Measurements from ENCODE around the gene ALS2. TPM values are rescaled to one million over a fixed set of nuclear protein-coding genes. Genes with fewer than 3 reads are reported as not detected.
"Not testable (repeated sequence)": the region's sequence is repeated elsewhere in the genome, so short reads cannot be mapped to it uniquely, and the experiment has no call there.

ALS2 gene
- total and polyA plus RNA-seq, 2 donors (not counting 1 experiment from before 2014, with no cell fraction given) = 1.4 to 16.7 TPM

DNA sequence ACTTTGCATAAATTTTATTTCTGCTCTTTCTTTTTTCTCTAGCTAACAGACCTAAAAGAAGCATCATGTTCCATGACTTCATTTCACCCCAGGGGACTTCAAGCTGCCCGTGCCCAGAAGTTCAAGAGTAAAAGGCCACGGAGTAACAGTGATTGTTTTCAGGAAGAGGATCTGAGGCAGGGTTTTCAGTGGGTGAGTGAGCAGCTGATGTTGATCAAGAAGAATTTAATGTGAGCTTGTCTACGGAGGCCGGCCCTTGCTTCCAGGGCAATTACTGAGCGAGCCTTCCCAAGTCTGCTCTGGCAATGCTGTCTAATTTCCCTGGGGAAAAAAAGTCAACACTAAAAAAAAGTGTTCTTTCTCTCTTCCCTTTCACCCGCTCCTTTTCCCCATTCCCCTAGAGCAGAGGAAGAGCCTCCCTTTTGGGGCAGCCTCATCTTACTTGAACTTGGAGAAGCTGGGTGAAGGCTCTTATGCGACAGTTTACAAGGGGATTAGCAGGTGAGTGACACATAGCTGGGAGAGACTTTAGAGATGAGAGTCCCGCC, 26.8 kb upstream of the ALS2 start:
- 92% methylated on average over 2 of the region's 8 CpGs for WGBS (ENCODE audit: insufficient coverage)
- ATAC-seq (ENCODE audit: low read depth) = no peak
- no peaks in the 10 kb centered on the region for H3K4me1 Mint-ChIP-seq

DNA sequence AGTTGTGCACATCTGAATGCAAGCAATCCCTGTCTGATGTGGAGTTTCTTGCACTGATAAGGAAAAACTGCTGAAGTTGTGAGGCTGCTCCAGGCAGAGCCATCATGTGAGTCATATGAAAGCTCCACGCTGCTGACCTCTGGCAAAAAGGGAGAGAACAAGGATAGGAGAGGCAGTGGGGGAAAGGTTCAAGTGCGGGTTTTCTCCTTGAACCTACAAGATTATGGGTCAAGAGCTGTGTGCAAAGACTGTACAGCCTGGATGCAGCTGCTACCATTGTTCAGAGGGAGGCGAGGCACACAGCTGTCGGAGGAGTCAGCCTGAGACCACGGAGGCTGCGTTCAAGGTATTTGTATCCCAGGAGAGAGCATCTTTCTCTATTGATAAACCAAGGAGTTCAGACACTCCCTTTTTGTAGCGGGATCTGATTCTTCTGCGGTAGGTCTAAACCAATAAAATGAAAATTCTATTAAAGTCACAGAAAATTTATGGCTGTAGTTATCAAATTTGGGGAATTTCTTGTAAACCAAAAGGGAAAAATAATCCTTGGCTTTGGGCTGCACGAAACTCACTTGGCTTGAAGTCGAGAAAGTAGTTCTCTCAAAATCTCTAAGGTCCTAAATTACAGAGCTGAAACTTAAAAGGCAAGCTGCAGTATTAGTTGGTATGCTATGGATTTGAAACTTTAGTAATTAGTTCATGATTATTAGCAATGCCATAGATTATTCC, 25.9 kb upstream of the ALS2 start, which contains the start of gene CDK15:
Gene CDK15, plus strand, starts transcription at position 96 of the 729 bp plus-strand sequence. Its CDS starts 128 bp downstream, at position 224.
- intact Hi-C loops (cut with micrococcal nuclease) = no loop called here
- Histone ChIP-seq H3K4me2 (replicated peaks; ENCODE audit: low read depth, low read length, poor library complexity, severe bottlenecking) (no peak within 1 kb of the TSS), H3K27ac (ENCODE audit: low read length in 2 of 2) (no peak within 1 kb of the TSS), H3K4me1 (ENCODE audit: control insufficient read depth in 2 of 2, insufficient read depth in 2 of 2, low read length in 2 of 2) (no peaks in the 10 kb centered on the region), H3K4me3 (ENCODE audit: control extremely low read depth in 1 of 5, extremely low read depth in 1 of 5, insufficient read depth in 1 of 5, low read depth in 2 of 5, low read length in 4 of 5) (no peak within 1 kb of the TSS), H2AFZ (ENCODE audit: insufficient read depth, low read depth, low read length, poor library complexity, severe bottlenecking) (peak within 1 kb of the TSS; percentile 32), H3K27me3 (replicated peaks in 1 of 4; ENCODE audit: control extremely low read depth in 1 of 4, control insufficient read depth in 3 of 4, insufficient read depth in 4 of 4, low read length in 3 of 4) (peaks cover 0 to 2% (median 0%) of the 10 kb centered on the region in 4 experiments), H3K9ac (ENCODE audit: low read length) (no peak within 1 kb of the TSS), H4K20me1 (ENCODE audit: control insufficient read depth, insufficient read depth, low read length, poor library complexity, severe bottlenecking) (no peaks in the 10 kb centered on the region), H3K79me2 (ENCODE audit: control insufficient read depth, insufficient read depth, low read length) (no peaks in the 10 kb centered on the region), H3K36me3 (replicated peaks in 1 of 2; ENCODE audit: control extremely low read depth in 1 of 2, control insufficient read depth in 1 of 2, extremely low read depth in 1 of 2, insufficient read depth in 2 of 2, low read length in 1 of 2) (no peaks in the 10 kb centered on the region), H3K9me3 (ENCODE audit: control extremely low read depth in 1 of 3, control insufficient read depth in 2 of 3, insufficient read depth in 1 of 3, low read length in 2 of 3) (peaks cover 0 to under 1% (median 0%) of the 10 kb centered on the region in 3 donors)
- H3K4me1 Mint-ChIP-seq = no peaks in the 10 kb centered on the region
- ChIA-PET CTCF (no interaction called here), POLR2A (no interaction called here)
- ATAC-seq (ENCODE audit: low read depth) = no peak
- no peak within 1 kb of the TSS for H3K4me3 Mint-ChIP-seq
- no peak within 1 kb of the TSS for H3K27ac Mint-ChIP-seq
- peaks cover 24% of the 10 kb centered on the region for H3K27me3 Mint-ChIP-seq
- DNase-seq = no peak
- TF ChIP-seq EZH2 (IDR thresholded peaks at IDR 0.05; ENCODE audit: borderline replicate concordance, insufficient read depth, low read depth, low read length, poor library complexity, severe bottlenecking) = no peak
- TF ChIP-seq, protein P1, sequence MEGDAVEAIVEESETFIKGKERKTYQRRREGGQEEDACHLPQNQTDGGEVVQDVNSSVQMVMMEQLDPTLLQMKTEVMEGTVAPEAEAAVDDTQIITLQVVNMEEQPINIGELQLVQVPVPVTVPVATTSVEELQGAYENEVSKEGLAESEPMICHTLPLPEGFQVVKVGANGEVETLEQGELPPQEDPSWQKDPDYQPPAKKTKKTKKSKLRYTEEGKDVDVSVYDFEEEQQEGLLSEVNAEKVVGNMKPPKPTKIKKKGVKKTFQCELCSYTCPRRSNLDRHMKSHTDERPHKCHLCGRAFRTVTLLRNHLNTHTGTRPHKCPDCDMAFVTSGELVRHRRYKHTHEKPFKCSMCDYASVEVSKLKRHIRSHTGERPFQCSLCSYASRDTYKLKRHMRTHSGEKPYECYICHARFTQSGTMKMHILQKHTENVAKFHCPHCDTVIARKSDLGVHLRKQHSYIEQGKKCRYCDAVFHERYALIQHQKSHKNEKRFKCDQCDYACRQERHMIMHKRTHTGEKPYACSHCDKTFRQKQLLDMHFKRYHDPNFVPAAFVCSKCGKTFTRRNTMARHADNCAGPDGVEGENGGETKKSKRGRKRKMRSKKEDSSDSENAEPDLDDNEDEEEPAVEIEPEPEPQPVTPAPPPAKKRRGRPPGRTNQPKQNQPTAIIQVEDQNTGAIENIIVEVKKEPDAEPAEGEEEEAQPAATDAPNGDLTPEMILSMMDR (IDR thresholded peaks at IDR 0.05) = no peak
- H3K9me3 Mint-ChIP-seq (ENCODE audit: insufficient read depth) = no peaks in the 10 kb centered on the region
- WGBS (ENCODE audit: insufficient coverage) = 95% methylated on average over 8 of the region's 10 CpGs

More for the DNA sequence above, 26.8 kb upstream of the ALS2 start:
- Mint-ChIP-seq H3K9me3 (ENCODE audit: insufficient read depth) (no peaks in the 10 kb centered on the region), H3K27ac (no peak overlapping the region), H3K4me3 (no peak overlapping the region), H3K27me3 (peaks cover 18% of the 10 kb centered on the region)
- H3K27ac ChIP-seq (ENCODE audit: low read length in 2 of 2) = no peak overlapping the region
- no peak overlapping the region for H3K4me2 ChIP-seq (replicated peaks; ENCODE audit: low read depth, low read length, poor library complexity, severe bottlenecking)
- no peak overlapping the region for H3K9ac ChIP-seq (ENCODE audit: low read length)
- peaks cover 0 to 2% (median 0%) of the 10 kb centered on the region in 4 experiments for H3K27me3 ChIP-seq (replicated peaks in 1 of 4; ENCODE audit: control extremely low read depth in 1 of 4, control insufficient read depth in 3 of 4, insufficient read depth in 4 of 4, low read length in 3 of 4)
- H3K4me3 ChIP-seq (ENCODE audit: control extremely low read depth in 1 of 5, extremely low read depth in 1 of 5, insufficient read depth in 1 of 5, low read depth in 2 of 5, low read length in 4 of 5) = no peak overlapping the region
- no peaks in the 10 kb centered on the region for H3K4me1 ChIP-seq (ENCODE audit: control insufficient read depth in 2 of 2, insufficient read depth in 2 of 2, low read length in 2 of 2)
- CTCF ChIA-PET = no interaction called here
- H2AFZ ChIP-seq (ENCODE audit: insufficient read depth, low read depth, low read length, poor library complexity, severe bottlenecking) = peak overlapping the region; percentile 32
- intact Hi-C loops (cut with micrococcal nuclease) = no loop called here
- no peak for TF ChIP-seq EZH2 (IDR thresholded peaks at IDR 0.05; ENCODE audit: borderline replicate concordance, insufficient read depth, low read depth, low read length, poor library complexity, severe bottlenecking)
- TF ChIP-seq, protein P1 (IDR thresholded peaks at IDR 0.05) = no peak
- POLR2A ChIA-PET = no interaction called here
- DNase-seq = no peak
- H3K9me3 ChIP-seq (ENCODE audit: control extremely low read depth in 1 of 3, control insufficient read depth in 2 of 3, insufficient read depth in 1 of 3, low read length in 2 of 3) = no peaks in the 10 kb centered on the region
- no peaks in the 10 kb centered on the region for H3K79me2 ChIP-seq (ENCODE audit: control insufficient read depth, insufficient read depth, low read length)
- no peaks in the 10 kb centered on the region for H4K20me1 ChIP-seq (ENCODE audit: control insufficient read depth, insufficient read depth, low read length, poor library complexity, severe bottlenecking)
- H3K36me3 ChIP-seq (replicated peaks in 1 of 2; ENCODE audit: control extremely low read depth in 1 of 2, control insufficient read depth in 1 of 2, extremely low read depth in 1 of 2, insufficient read depth in 2 of 2, low read length in 1 of 2) = no peaks in the 10 kb centered on the region

DNA sequence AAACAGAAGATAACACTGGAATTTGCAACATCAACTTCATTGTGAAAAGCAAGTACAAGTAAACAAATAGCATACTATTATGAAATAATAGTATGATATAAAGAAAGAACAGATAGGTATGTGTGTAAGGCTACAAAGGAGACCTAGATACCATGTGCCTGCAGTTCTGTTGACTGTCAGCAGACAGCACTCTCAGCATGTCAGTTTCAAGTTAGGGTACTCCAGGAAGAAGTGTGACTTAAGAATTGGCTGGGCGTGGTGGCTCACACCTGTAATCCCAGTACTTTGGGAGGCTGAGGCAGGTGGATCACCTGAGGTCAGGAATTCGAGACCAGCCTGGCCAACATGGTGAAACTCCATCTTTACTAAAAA, 18.2 kb upstream of the ALS2 start:
- no CpG with 5 or more reads among the region's 2 CpGs for WGBS (ENCODE audit: insufficient coverage)
- H3K9me3 Mint-ChIP-seq (ENCODE audit: insufficient read depth); POLR2A ChIA-PET; H3K27ac ChIP-seq (ENCODE audit: low read length in 2 of 2); intact Hi-C loops (cut with micrococcal nuclease); H3K9me3 ChIP-seq (ENCODE audit: control extremely low read depth in 1 of 3, control insufficient read depth in 2 of 3, insufficient read depth in 1 of 3, low read length in 2 of 3); DNase-seq; H2AFZ ChIP-seq (ENCODE audit: insufficient read depth, low read depth, low read length, poor library complexity, severe bottlenecking); H3K9ac ChIP-seq (ENCODE audit: low read length); H3K4me2 ChIP-seq (replicated peaks; ENCODE audit: low read depth, low read length, poor library complexity, severe bottlenecking); H3K4me1 Mint-ChIP-seq; H4K20me1 ChIP-seq (ENCODE audit: control insufficient read depth, insufficient read depth, low read length, poor library complexity, severe bottlenecking); H3K4me3 Mint-ChIP-seq; ATAC-seq (ENCODE audit: low read depth); H3K27ac Mint-ChIP-seq; H3K4me1 ChIP-seq (ENCODE audit: control insufficient read depth in 2 of 2, insufficient read depth in 2 of 2, low read length in 2 of 2); H3K36me3 ChIP-seq (replicated peaks in 1 of 2; ENCODE audit: control extremely low read depth in 1 of 2, control insufficient read depth in 1 of 2, extremely low read depth in 1 of 2, insufficient read depth in 2 of 2, low read length in 1 of 2); H3K27me3 ChIP-seq (replicated peaks in 1 of 4; ENCODE audit: control extremely low read depth in 1 of 4, control insufficient read depth in 3 of 4, insufficient read depth in 4 of 4, low read length in 3 of 4); H3K4me3 ChIP-seq (ENCODE audit: control extremely low read depth in 1 of 5, extremely low read depth in 1 of 5, insufficient read depth in 1 of 5, low read depth in 2 of 5, low read length in 4 of 5); H3K79me2 ChIP-seq (ENCODE audit: control insufficient read depth, insufficient read depth, low read length); CTCF ChIA-PET: not testable (repeated sequence)
- H3K27me3 Mint-ChIP-seq = peaks cover 26% of the 10 kb centered on the region

Measured in B cell (primary cell).